Stimulated activated CD8-positive, alpha-beta memory T cell treated with anti-CD3 and anti-CD28 coated beads, Interleukin-12 subunit alpha, Interleukin-12 subunit beta, amount 100 ng/mL, for 24 hours (primary cell): ENCODE measurements around the gene DKC1.
"Not testable (repeated sequence)": the region's sequence is repeated elsewhere in the genome, so short reads cannot be mapped to it uniquely, and the experiment has no call there.

ENCODE experiments used
- DNase-seq: peaks from one replicate; pipeline ENCODE4 v3.0.0-alpha.2; 2020; ENCODE audit errors: extremely low read depth

Gene DKC1

GRCh38 chrX:154793084-154793795, 30.6 kb downstream of the DKC1 start:
- no peak for DNase-seq

GRCh38 chrX:154795016-154795415, 32.4 kb downstream of the DKC1 start:
- no peak for DNase-seq

- DNase-seq, result no peak
Observed at GRCh38 chrX:154797006-154797405, 34.3 kb downstream of the DKC1 start.

GRCh38 chrX:154799556-154800348, 37.1 kb downstream of the DKC1 start:
- DNase-seq, result no peak

GRCh38 chrX:154800478-154801210, 38.0 kb downstream of the DKC1 start:
- no peak for DNase-seq

GRCh38 chrX:154802947-154803346, 40.3 kb downstream of the DKC1 start:
- DNase-seq, result no peak

GRCh38 chrX:154804261-154804956, 41.7 kb downstream of the DKC1 start:
- DNase-seq, result no peak

- DNase-seq, result peak; percentile 28
Observed at GRCh38 chrX:154804957-154805695, 42.5 kb downstream of the DKC1 start, which contains the start of gene MPP1. Gene MPP1 (minus strand): TSS chrX:154805485. CDS start chrX:154805373, 112 bp downstream.

GRCh38 chrX:154805696-154806091, 43.0 kb downstream of the DKC1 start:
- no peak for DNase-seq

- no peak for DNase-seq
Observed at GRCh38 chrX:154806837-154807501, 44.3 kb downstream of the DKC1 start.

- no peak for DNase-seq
Observed at GRCh38 chrX:154809939-154810665, 47.4 kb downstream of the DKC1 start.

GRCh38 chrX:154812341-154813101, 49.9 kb downstream of the DKC1 start:
- no peak for DNase-seq

- no peak for DNase-seq
Observed at GRCh38 chrX:154813801-154814200, 51.1 kb downstream of the DKC1 start.

- no peak for DNase-seq
Observed at GRCh38 chrX:154815274-154815818, 52.7 kb downstream of the DKC1 start.

- DNase-seq, result not testable (repeated sequence)
Observed at GRCh38 chrX:154816326-154816898, 53.7 kb downstream of the DKC1 start.

- DNase-seq, result not testable (repeated sequence)
Observed at GRCh38 chrX:154817048-154817618, 54.5 kb downstream of the DKC1 start.

GRCh38 chrX:154818916-154819770, 56.5 kb downstream of the DKC1 start:
- no peak for DNase-seq
